ENCODE data around the gene GPR183.
"Not testable (repeated sequence)": the region's sequence is repeated elsewhere in the genome, so short reads cannot be mapped to it uniquely, and the experiment has no call there.

GPR183 gene

DNA sequence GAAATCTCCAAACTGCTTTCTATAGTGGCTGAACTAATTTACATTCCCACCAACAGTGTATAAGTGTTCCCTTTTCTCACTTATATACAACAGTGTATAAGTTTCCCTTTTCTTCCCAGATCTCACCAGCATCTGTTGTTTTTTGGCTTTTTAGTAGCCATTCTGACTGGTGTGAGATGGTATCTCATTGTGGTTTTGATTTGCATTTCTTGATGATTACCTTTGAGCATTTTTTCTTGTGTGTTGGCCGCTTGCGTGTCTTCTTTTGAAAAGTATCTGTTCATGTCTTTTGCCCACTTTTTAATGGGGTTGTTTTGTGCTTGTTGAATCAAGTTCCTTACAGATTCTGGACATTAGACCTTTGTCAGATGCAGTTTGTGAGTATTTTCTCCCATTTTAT lies 57.6 kb downstream of the GPR183 start:
- not testable (repeated sequence) for DNase-seq (ENCODE audit: low read depth in 1 of 2, low spot score in 1 of 2)

DNA sequence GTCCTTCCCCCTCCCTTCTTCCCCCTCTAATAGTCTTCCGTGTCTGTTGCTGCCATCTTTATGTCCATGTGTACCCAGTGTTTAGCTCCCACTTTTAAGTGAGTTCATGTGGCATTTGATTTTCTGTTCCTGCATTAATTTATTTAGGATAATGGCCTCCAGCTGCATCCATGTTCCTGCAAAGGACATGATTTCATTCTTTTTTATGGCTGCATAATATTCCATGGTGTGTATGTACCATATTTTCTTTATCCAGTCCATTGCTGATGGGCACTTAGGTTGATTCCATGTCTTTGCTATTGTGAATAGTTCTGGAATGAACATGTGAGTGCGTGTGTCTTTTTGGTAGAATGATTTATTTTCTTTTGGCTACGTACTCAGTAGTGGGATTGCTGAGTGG lies 58.0 kb downstream of the GPR183 start:
- DNase-seq (ENCODE audit: low read depth in 1 of 2, low spot score in 1 of 2) = not testable (repeated sequence)

DNA sequence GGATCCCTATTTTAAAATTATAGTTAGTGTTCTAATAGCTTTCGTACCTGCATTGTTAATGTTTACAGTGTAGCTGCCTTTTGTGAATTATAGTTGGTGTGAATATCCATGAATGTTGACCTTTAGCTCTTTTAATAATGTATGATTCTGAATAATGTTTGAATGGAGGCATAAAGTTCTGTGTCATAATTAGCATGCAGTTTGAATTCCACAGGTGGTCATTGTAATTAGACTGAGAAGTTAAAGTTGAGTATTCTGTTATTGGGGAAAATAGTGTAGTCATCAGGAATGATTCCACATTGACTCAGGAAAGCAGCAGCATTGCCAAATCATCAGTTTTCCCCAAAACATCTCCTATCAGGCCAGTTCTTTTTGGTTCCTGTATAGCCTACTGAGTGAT lies 61.1 kb downstream of the GPR183 start:
- no peak for DNase-seq (ENCODE audit: low read depth in 1 of 2, low spot score in 1 of 2)

Data from stimulated activated CD4-positive, alpha-beta T cell treated with anti-CD3 and anti-CD28 coated beads, Interleukin-15, amount 100 ng/mL, for 1 hour (primary cell).